Smooth muscle cell (in vitro differentiated cells): ENCODE measurements around the gene NONO. TPM values are rescaled to one million over a fixed set of nuclear protein-coding genes. Genes with fewer than 3 reads are reported as not detected.

Experiments used
- DNase-seq: peaks from one replicate; lab custom pipeline; 2025; ENCODE audit not compliant: unreplicated experiment; lab: John Stamatoyannopoulos, UW
- H2AFZ ChIP-seq: fragments of 200-600 bp; sonication (generic); 2 replicates; pipeline ENCODE4 v1.6.0; 2016; ENCODE audit warnings: antibody characterized with exemption, low read depth, mild to moderate bottlenecking
- H3F3A ChIP-seq: fragments of 200-600 bp; sonication (generic); 2 replicates; pipeline ENCODE4 v1.6.0; 2017; ENCODE audit warnings: antibody characterized with exemption, low read depth
- H3K27ac ChIP-seq: fragments of 200-600 bp; sonication (generic); 2 replicates; pipeline ENCODE4 v1.5.1; 2016; ENCODE audit warnings: low read depth, mild to moderate bottlenecking
- H3K27me3 ChIP-seq: fragments of 200-600 bp; sonication (generic); 2 replicates; pipeline ENCODE4 v1.6.1; 2016; ENCODE audit warnings: low read depth, mild to moderate bottlenecking
- H3K36me3 ChIP-seq: fragments of 200-600 bp; sonication (generic); 2 replicates; pipeline ENCODE4 v1.5.1; 2016; ENCODE audit warnings: low read depth
- H3K4me1 ChIP-seq: fragments of 200-600 bp; sonication (generic); 2 replicates; pipeline ENCODE4 v1.5.1; 2016; ENCODE audit warnings: low read depth
- H3K4me2 ChIP-seq: fragments of 200-600 bp; sonication (generic); 2 replicates; pipeline ENCODE4 v1.6.0; 2016; ENCODE audit warnings: mild to moderate bottlenecking
- H3K4me3 ChIP-seq: fragments of 200-600 bp; sonication (generic); 2 replicates; pipeline ENCODE4 v1.5.1; 2016; ENCODE audit warnings: mild to moderate bottlenecking
- H3K79me2 ChIP-seq: fragments of 200-600 bp; sonication (generic); 2 replicates; pipeline ENCODE4 v1.6.0; 2016; ENCODE audit warnings: low read depth, mild to moderate bottlenecking
- H3K9ac ChIP-seq: fragments of 200-600 bp; sonication (generic); 2 replicates; pipeline ENCODE4 v1.6.0; 2016; ENCODE audit warnings: low read depth
- H3K9me3 ChIP-seq: fragments of 200-600 bp; sonication (generic); replicated peaks from 2 replicates; pipeline ENCODE4 v1.5.1; 2016; ENCODE audit warnings: low read depth
- H4K20me1 ChIP-seq: fragments of 200-600 bp; sonication (generic); 2 replicates; pipeline ENCODE4 v1.6.0; 2016; ENCODE audit warnings: low read depth
- CTCF ChIP-seq: fragments of 200-600 bp; sonication (generic); IDR thresholded peaks from 2 replicates; pipeline ENCODE4 v1.5.1; 2017; ENCODE audit warnings: borderline replicate concordance, mild to moderate bottlenecking, antibody characterized with exemption; ENCODE audit not compliant: insufficient read depth, poor library complexity, severe bottlenecking
- WGBS: methylation state at CpG from one replicate; pipeline ENCODE4 v1.1.7; 2016; ENCODE audit warnings: low lambda C conversion rate; 5-methylcytosine and 5-hydroxymethylcytosine counted together
- polyA plus RNA-seq: library from polyadenylated mRNA; unstranded; fragments of >200 nt; fragmentation: Nextera tagmentation; extraction: Ambion mirVana; gene quantifications from 2 replicates; pipeline ENCODE4 v1.2.1, GENCODE V29; 2016
- total RNA-seq: library from RNA; depleted of rRNA; stranded (reverse); fragments of >200 nt; gene quantifications from 2 replicates; pipeline ENCODE4 v1.2.3, GENCODE V29; 2014

The NONO gene
- total and polyA plus RNA-seq, 2 experiments from 2014 or later = 192 to 256 TPM

- Histone ChIP-seq H2AFZ (no peak overlapping the region), H4K20me1 (no peaks in the 10 kb centered on the region), H3K27me3 (no peaks in the 10 kb centered on the region), H3K4me1 (no peaks in the 10 kb centered on the region), H3K9me3 (no peaks in the 10 kb centered on the region), H3F3A (no peaks in the 10 kb centered on the region), H3K36me3 (no peaks in the 10 kb centered on the region), H3K4me3 (peak overlapping the region; percentile 88), H3K9ac (no peak overlapping the region), H3K4me2 (peak overlapping the region; percentile 81), H3K27ac (no peak overlapping the region), H3K79me2 (no peaks in the 10 kb centered on the region)
- WGBS = 44% methylated on average over 6 of the region's 8 CpGs
- no peak for TF ChIP-seq CTCF
- no peak for DNase-seq
Observed at GRCh38 chrX:71251466-71251973, 31.9 kb upstream of the NONO start.

- Histone ChIP-seq H3K9me3 (no peaks in the 10 kb centered on the region), H3F3A (no peaks in the 10 kb centered on the region), H4K20me1 (no peaks in the 10 kb centered on the region), H3K9ac (no peak overlapping the region), H3K79me2 (no peaks in the 10 kb centered on the region), H2AFZ (no peak overlapping the region), H3K36me3 (no peaks in the 10 kb centered on the region), H3K27ac (no peak overlapping the region), H3K4me3 (peak overlapping the region; percentile 88), H3K4me2 (peak overlapping the region; percentile 81), H3K4me1 (no peaks in the 10 kb centered on the region), H3K27me3 (no peaks in the 10 kb centered on the region)
- TF ChIP-seq CTCF = no peak
- 50% methylated on average over 1 of the region's 2 CpGs for WGBS
- no peak for DNase-seq
Observed at GRCh38 chrX:71252221-71252620, 31.2 kb upstream of the NONO start.

- TF ChIP-seq CTCF = peak; percentile 41
- Histone ChIP-seq H3F3A (no peaks in the 10 kb centered on the region), H4K20me1 (no peaks in the 10 kb centered on the region), H3K36me3 (no peaks in the 10 kb centered on the region), H3K9ac (peak overlapping the region; percentile 74), H2AFZ (no peak overlapping the region), H3K9me3 (no peaks in the 10 kb centered on the region), H3K4me3 (peak overlapping the region; percentile 88), H3K4me1 (no peaks in the 10 kb centered on the region), H3K79me2 (no peaks in the 10 kb centered on the region), H3K27me3 (no peaks in the 10 kb centered on the region), H3K4me2 (peak overlapping the region; percentile 81), H3K27ac (no peak overlapping the region)
- WGBS = 32% methylated on average over 18 of the region's 35 CpGs
- DNase-seq = peak; percentile 6
Observed at GRCh38 chrX:71253253-71254091, 30.0 kb upstream of the NONO start.
